HepG2 (cell line): ENCODE measurements around the gene CTSA. TPM values are rescaled to one million over a fixed set of nuclear protein-coding genes. Genes with fewer than 3 reads are reported as not detected.

Experiments used
- ASH2L ChIP-seq: fragments of 300-600, 200-600 bp; sonication (generic); IDR thresholded peaks from 2 replicates; pipeline ENCODE4 v1.7.0; 2017; ENCODE audit warnings: low read depth, mild to moderate bottlenecking, moderate library complexity, mixed read lengths, low read length; ENCODE audit not compliant: insufficient read length
- BATF2 ChIP-seq: sonication (generic); formaldehyde crosslinking; IDR thresholded peaks from 2 replicates; pipeline ENCODE4 v1.8.0; 2022; ENCODE audit warnings: mild to moderate bottlenecking, missing genetic modification reagents, moderate library complexity
- ELF4 ChIP-seq: sonication (generic); formaldehyde crosslinking; IDR thresholded peaks from 2 replicates; pipeline ENCODE4 v1.5.0; 2020; ENCODE audit warnings: missing genetic modification reagents, mild to moderate bottlenecking, moderate library complexity, borderline replicate concordance
- FUBP1 ChIP-seq: sonication (generic); formaldehyde crosslinking; IDR thresholded peaks from 2 replicates; pipeline ENCODE4 v1.5.1; 2020; ENCODE audit warnings: missing genetic modification reagents, mild to moderate bottlenecking, borderline replicate concordance
- GATAD1 ChIP-seq: IDR thresholded peaks from 2 replicates; pipeline ENCODE4 v1.6.1; 2016; ENCODE audit warnings: missing genetic modification reagents, missing compliant biosample characterization
- HNRNPL ChIP-seq: fragments of 200-400 bp; formaldehyde crosslinking; IDR thresholded peaks from 2 replicates; pipeline ENCODE4 v1.6.1; 2017; ENCODE audit warnings: mild to moderate bottlenecking, low read depth, low read length
- KLF12 ChIP-seq: sonication (generic); formaldehyde crosslinking; IDR thresholded peaks from 2 replicates; pipeline ENCODE4 v1.4.0; 2020; ENCODE audit warnings: missing genetic modification reagents, borderline replicate concordance
- PRDM10 ChIP-seq: sonication (generic); formaldehyde crosslinking; IDR thresholded peaks from 2 replicates; pipeline ENCODE4 v1.4.0; 2020; ENCODE audit warnings: low read depth, missing genetic modification reagents
- SMAD1 ChIP-seq: sonication (generic); formaldehyde crosslinking; IDR thresholded peaks from 2 replicates; pipeline ENCODE4 v1.4.0; 2020; ENCODE audit warnings: missing genetic modification reagents, low read depth, mild to moderate bottlenecking, borderline replicate concordance
- USF2 ChIP-seq, 2 experiments: sonication (generic) in 1 of 2; formaldehyde crosslinking in 1 of 2; IDR thresholded peaks; 2 replicates each; pipeline versions ENCODE4 v1.5.1 to v1.6.1; 2011 to 2020; ENCODE audit warnings: borderline replicate concordance in 1 of 2, low read depth in 1 of 2, low read length in 1 of 2, mild to moderate bottlenecking in 1 of 2, missing genetic modification reagents in 1 of 2, moderate library complexity in 1 of 2
- XBP1 ChIP-seq: sonication (generic); formaldehyde crosslinking; IDR thresholded peaks from 2 replicates; pipeline ENCODE4 v1.5.0; 2020; ENCODE audit warnings: missing genetic modification reagents
- ZNF10 ChIP-seq: sonication (generic); formaldehyde crosslinking; IDR thresholded peaks from 2 replicates; pipeline ENCODE4 v1.4.0; 2020; ENCODE audit warnings: mild to moderate bottlenecking, low read depth, missing genetic modification reagents, borderline replicate concordance
- ZNF781 ChIP-seq: sonication (generic); formaldehyde crosslinking; IDR thresholded peaks from 2 replicates; pipeline ENCODE4 v1.5.1; 2020; ENCODE audit warnings: borderline replicate concordance, mild to moderate bottlenecking, missing genetic modification reagents; ENCODE audit errors: not compliant biosample characterization
- ZSCAN9 ChIP-seq: IDR thresholded peaks from 2 replicates; pipeline ENCODE4 v1.6.1; 2016; ENCODE audit warnings: borderline replicate concordance
- polyA plus RNA-seq, 8 experiments: library from polyadenylated mRNA; depleted of rRNA in 3 of 8; stranded (reverse) in 7 of 8; unstranded in 1 of 8; fragments of >200 nt; fragmentation: Illumina TruSeq in 4 of 8; extraction: Trizol in 4 of 8; gene quantifications; 2 replicates each; pipeline versions ENCODE4 v1.2.1 to v1.2.3, GENCODE V29; 2011 to 2016; ENCODE audit warnings: low read depth in 4 of 8, missing spikeins in 1 of 8, mixed read lengths in 1 of 8; ENCODE audit not compliant: insufficient read depth in 1 of 8
- total RNA-seq, 5 experiments: library from RNA; depleted of rRNA; stranded (reverse); fragments of >200 nt; fragmentation: Illumina TruSeq; extraction: Trizol; gene quantifications; 2 replicates each; pipeline ENCODE4 v1.2.3, GENCODE V29; 2016; ENCODE audit warnings: low read depth in 1 of 5
- TF ChIP-seq, protein P1 (sequence below): sonication (generic); formaldehyde crosslinking; IDR thresholded peaks from 2 replicates; pipeline ENCODE4 v1.5.0; 2020; ENCODE audit warnings: mild to moderate bottlenecking, missing genetic modification reagents

CTSA gene
- total and polyA plus RNA-seq, 2 of the 13 experiments (the other 11 are each of a cell fraction or from before 2014, with no cell fraction given): 202 to 231 TPM

DNA sequence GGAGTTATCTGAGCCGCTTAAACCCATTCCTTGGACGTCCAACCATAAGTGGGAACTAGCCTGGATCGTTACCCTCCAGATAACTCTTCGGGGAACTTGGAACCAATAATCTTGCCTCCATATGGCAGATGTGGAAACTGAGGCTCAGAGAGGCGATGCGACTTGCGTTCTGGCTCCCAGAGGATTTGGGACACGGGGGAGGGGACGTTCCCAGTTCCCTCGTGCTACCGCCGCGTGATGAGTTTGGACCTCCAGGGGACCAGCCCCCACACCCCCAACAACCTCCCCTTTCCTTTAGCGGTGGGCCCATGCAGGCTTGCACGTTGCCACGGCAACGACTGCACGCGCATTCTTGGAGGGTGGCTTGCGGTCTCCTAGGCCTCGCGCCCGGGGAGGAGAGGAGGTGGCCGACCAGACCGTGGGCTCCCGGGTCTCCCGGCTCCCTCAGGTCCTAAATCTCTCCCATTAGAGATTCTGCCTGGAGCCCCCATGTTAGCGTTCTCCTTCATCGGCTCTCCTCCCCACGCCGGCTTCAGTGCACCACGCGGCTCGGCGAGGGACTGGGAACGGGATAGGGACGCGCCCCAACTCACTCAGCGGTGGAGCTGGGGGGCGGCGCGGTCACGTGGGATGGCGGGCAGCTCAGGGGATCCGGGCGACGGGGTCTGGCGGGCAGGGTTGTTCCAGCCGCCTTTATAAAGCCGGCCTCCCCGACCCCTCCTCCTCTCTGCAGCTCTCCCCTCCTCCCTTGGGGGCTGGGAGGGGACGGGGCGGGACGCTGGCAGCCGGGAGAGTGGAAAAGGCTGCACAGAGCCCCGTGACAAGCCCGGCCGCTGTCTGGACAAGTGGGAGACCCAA lies 20.6 kb downstream of the CTSA start, which contains the start of gene PLTP (continued):
- TF ChIP-seq PRDM10 (CRISPR knock-in tag) (no peak), ZNF781 (CRISPR knock-in tag) (peak; percentile 67), XBP1 (no peak), SMAD1 (no peak), KLF12 (CRISPR knock-in tag) (no peak), USF2 (IDR thresholded peaks at IDR 0.05; ENCODE audit: low read depth, low read length) (no peak), USF2 (CRISPR knock-in tag; IDR thresholded peaks at IDR 0.05; ENCODE audit: borderline replicate concordance) (no peak; the same call in 1 of the 2 replicates), ASH2L (no peak), GATAD1 (no peak), ZSCAN9 (no peak), BATF2 (CRISPR knock-in tag) (peak; percentile 75; the same call in 1 of the 2 replicates), FUBP1 (no peak), ELF4 (CRISPR knock-in tag) (no peak), HNRNPL (no peak), ZNF10 (CRISPR knock-in tag) (no peak)
- TF ChIP-seq, protein P1, sequence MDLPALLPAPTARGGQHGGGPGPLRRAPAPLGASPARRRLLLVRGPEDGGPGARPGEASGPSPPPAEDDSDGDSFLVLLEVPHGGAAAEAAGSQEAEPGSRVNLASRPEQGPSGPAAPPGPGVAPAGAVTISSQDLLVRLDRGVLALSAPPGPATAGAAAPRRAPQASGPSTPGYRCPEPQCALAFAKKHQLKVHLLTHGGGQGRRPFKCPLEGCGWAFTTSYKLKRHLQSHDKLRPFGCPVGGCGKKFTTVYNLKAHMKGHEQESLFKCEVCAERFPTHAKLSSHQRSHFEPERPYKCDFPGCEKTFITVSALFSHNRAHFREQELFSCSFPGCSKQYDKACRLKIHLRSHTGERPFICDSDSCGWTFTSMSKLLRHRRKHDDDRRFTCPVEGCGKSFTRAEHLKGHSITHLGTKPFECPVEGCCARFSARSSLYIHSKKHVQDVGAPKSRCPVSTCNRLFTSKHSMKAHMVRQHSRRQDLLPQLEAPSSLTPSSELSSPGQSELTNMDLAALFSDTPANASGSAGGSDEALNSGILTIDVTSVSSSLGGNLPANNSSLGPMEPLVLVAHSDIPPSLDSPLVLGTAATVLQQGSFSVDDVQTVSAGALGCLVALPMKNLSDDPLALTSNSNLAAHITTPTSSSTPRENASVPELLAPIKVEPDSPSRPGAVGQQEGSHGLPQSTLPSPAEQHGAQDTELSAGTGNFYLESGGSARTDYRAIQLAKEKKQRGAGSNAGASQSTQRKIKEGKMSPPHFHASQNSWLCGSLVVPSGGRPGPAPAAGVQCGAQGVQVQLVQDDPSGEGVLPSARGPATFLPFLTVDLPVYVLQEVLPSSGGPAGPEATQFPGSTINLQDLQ: no peak
